Measurements from ENCODE around the gene FAAH2.

DNA sequence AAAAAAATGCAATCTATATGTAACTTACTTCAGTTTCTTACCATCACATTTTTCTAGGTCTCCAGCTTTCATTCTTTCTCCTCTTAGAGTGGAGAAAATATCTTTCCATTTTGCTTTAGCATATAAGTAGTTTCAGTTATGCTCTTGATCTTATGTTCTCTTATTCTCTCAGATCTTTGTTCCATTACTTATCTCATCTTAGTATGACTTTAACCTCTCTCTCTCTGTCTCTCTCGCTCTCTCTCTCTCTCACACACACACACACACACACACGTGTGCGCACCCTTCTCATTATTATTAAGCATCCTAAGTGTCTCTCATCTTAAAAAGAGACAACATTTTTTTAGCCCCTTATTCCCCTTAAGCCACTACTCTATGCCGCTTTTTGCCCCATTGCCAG is 92.8 kb downstream of the FAAH2 start:
- TF ChIP-seq, protein P1, sequence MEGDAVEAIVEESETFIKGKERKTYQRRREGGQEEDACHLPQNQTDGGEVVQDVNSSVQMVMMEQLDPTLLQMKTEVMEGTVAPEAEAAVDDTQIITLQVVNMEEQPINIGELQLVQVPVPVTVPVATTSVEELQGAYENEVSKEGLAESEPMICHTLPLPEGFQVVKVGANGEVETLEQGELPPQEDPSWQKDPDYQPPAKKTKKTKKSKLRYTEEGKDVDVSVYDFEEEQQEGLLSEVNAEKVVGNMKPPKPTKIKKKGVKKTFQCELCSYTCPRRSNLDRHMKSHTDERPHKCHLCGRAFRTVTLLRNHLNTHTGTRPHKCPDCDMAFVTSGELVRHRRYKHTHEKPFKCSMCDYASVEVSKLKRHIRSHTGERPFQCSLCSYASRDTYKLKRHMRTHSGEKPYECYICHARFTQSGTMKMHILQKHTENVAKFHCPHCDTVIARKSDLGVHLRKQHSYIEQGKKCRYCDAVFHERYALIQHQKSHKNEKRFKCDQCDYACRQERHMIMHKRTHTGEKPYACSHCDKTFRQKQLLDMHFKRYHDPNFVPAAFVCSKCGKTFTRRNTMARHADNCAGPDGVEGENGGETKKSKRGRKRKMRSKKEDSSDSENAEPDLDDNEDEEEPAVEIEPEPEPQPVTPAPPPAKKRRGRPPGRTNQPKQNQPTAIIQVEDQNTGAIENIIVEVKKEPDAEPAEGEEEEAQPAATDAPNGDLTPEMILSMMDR (IDR thresholded peaks at IDR 0.05), result no peak
- TF ChIP-seq POLR2AphosphoS5 (IDR thresholded peaks at IDR 0.05), result no peak
